ENCODE measurements around the gene SGK1.
A peak's percentile ranks its signal among the peaks of the same experiment; 100 is the strongest.

Gene SGK1

GRCh38 chr6:134165561-134166201 is 152.2 kb downstream of the SGK1 start:
- DNase-seq: no peak

- DNase-seq: no peak
Observed at GRCh38 chr6:134164300-134164699, 153.6 kb downstream of the SGK1 start.

- no peak for DNase-seq
Observed at GRCh38 chr6:134162932-134163331, 155.0 kb downstream of the SGK1 start.

GRCh38 chr6:134161041-134161440 is 156.9 kb downstream of the SGK1 start:
- DNase-seq: no peak

- DNase-seq: no peak
Observed at GRCh38 chr6:134152767-134153485, 165.0 kb downstream of the SGK1 start.

GRCh38 chr6:134148566-134148965 is 169.3 kb downstream of the SGK1 start:
- DNase-seq: no peak

GRCh38 chr6:134147034-134147533 is 170.8 kb downstream of the SGK1 start:
- no peak for DNase-seq

- DNase-seq: no peak
Observed at GRCh38 chr6:134146268-134147033, 171.5 kb downstream of the SGK1 start.

- DNase-seq: no peak
Observed at GRCh38 chr6:134145786-134146185, 172.1 kb downstream of the SGK1 start.

GRCh38 chr6:134138226-134138975 is 179.5 kb downstream of the SGK1 start:
- DNase-seq: no peak

GRCh38 chr6:134134654-134135053 is 183.3 kb downstream of the SGK1 start:
- DNase-seq: no peak

- no peak for DNase-seq
Observed at GRCh38 chr6:134132494-134133141, 185.3 kb downstream of the SGK1 start.

- DNase-seq: no peak
Observed at GRCh38 chr6:134131530-134132139, 186.3 kb downstream of the SGK1 start.

GRCh38 chr6:134128146-134128545 is 189.8 kb downstream of the SGK1 start:
- DNase-seq: no peak

- DNase-seq: peak; percentile 35
Observed at GRCh38 chr6:134123666-134124208, 194.2 kb downstream of the SGK1 start.

GRCh38 chr6:134122775-134123174 is 195.1 kb downstream of the SGK1 start:
- no peak for DNase-seq

GRCh38 chr6:134119486-134119885 is 198.4 kb downstream of the SGK1 start:
- no peak for DNase-seq
